MM.1S (cell line): ENCODE data around the gene CASZ1.

Source experiments
- DNase-seq: peaks from one replicate; pipeline ENCODE4 v3.0.0-alpha.2; 2015
- H2AFZ ChIP-seq: fragments of 300-600 bp; sonication (generic); 2 replicates; pipeline ENCODE4 v1.6.0; 2016; ENCODE audit warnings: antibody characterized with exemption, low read length
- H3F3A ChIP-seq: fragments of 300-600 bp; sonication (generic); 2 replicates; pipeline ENCODE4 v1.6.1; 2016; ENCODE audit warnings: mild to moderate bottlenecking, antibody characterized with exemption, low read length, moderate library complexity, mixed read lengths; ENCODE audit not compliant: insufficient read depth
- H3K27ac ChIP-seq: fragments of 300-600 bp; sonication (generic); 2 replicates; pipeline ENCODE4 v1.5.1; 2016; ENCODE audit warnings: mild to moderate bottlenecking, low read length
- H3K27me3 ChIP-seq: fragments of 300-600 bp; sonication (generic); replicated peaks from 2 replicates; pipeline ENCODE4 v1.6.0; 2016; ENCODE audit warnings: low read length; ENCODE audit not compliant: insufficient read depth
- H3K36me3 ChIP-seq: fragments of 300-600 bp; sonication (generic); replicated peaks from 2 replicates; pipeline ENCODE4 v1.6.1; 2016; ENCODE audit warnings: mild to moderate bottlenecking, low read length, mixed read lengths; ENCODE audit not compliant: insufficient read depth
- H3K4me1 ChIP-seq: fragments of 300-600 bp; sonication (generic); 2 replicates; pipeline ENCODE4 v1.6.1; 2016; ENCODE audit warnings: low read length, mixed read lengths
- H3K4me2 ChIP-seq: fragments of 300-600 bp; sonication (generic); 2 replicates; pipeline ENCODE4 v1.6.0; 2016; ENCODE audit warnings: low read depth, low read length
- H3K4me3 ChIP-seq: fragments of 300-600 bp; sonication (generic); 2 replicates; pipeline ENCODE4 v1.5.1; 2016; ENCODE audit warnings: low read length, mixed read lengths
- H3K79me2 ChIP-seq: fragments of 300-600 bp; sonication (generic); 2 replicates; pipeline ENCODE4 v1.6.1; 2016; ENCODE audit warnings: mixed run types, low read length, mixed read lengths
- H3K9ac ChIP-seq: fragments of 300-600 bp; sonication (generic); 2 replicates; pipeline ENCODE4 v1.6.1; 2016; ENCODE audit warnings: low read length, mixed read lengths
- H3K9me2 ChIP-seq: fragments of 300-600 bp; sonication (generic); replicated peaks from 2 replicates; pipeline ENCODE4 v1.6.1; 2016; ENCODE audit warnings: mild to moderate bottlenecking, low read length, mixed read lengths; ENCODE audit not compliant: insufficient read depth
- H3K9me3 ChIP-seq: fragments of 300-600 bp; sonication (generic); replicated peaks from 2 replicates; pipeline ENCODE4 v1.6.1; 2016; ENCODE audit warnings: mild to moderate bottlenecking, low read length, mixed read lengths; ENCODE audit not compliant: insufficient read depth
- H4K20me1 ChIP-seq: fragments of 300-600 bp; sonication (generic); 2 replicates; pipeline ENCODE4 v1.6.1; 2016; ENCODE audit warnings: mild to moderate bottlenecking, low read length, moderate library complexity, mixed read lengths; ENCODE audit not compliant: insufficient read depth
- CTCF ChIP-seq: fragments of 300-600 bp; sonication (generic); IDR thresholded peaks from 2 replicates; pipeline ENCODE4 v1.5.1; 2016; ENCODE audit warnings: antibody characterized with exemption, low read length, mixed read lengths
- EZH2 ChIP-seq: fragments of 300-600 bp; sonication (generic); optimal IDR thresholded peaks from 2 replicates; pipeline ENCODE3; 2017; ENCODE audit warnings: low read depth, mild to moderate bottlenecking, antibody characterized with exemption, low read length, mixed read lengths
- EZH2phosphoT487 ChIP-seq: fragments of 300-600 bp; sonication (generic); IDR thresholded peaks from 2 replicates; pipeline ENCODE4 v1.6.1; 2018; ENCODE audit warnings: antibody characterized with exemption, low read length

Gene CASZ1

GRCh38 chr1:10713614-10714013 is 82.8 kb downstream of the CASZ1 start:
- Histone ChIP-seq H3K9me3 (no peaks in the 10 kb centered on the region), H3K79me2 (no peaks in the 10 kb centered on the region), H3K9ac (no peak overlapping the region), H3K27ac (no peak overlapping the region), H3F3A (no peaks in the 10 kb centered on the region), H3K4me3 (no peak overlapping the region), H3K4me2 (no peak overlapping the region), H4K20me1 (no peaks in the 10 kb centered on the region), H3K27me3 (peaks cover 99% of the 10 kb centered on the region), H3K36me3 (no peaks in the 10 kb centered on the region), H3K4me1 (no peaks in the 10 kb centered on the region), H3K9me2 (no peaks in the 10 kb centered on the region), H2AFZ (no peak overlapping the region)
- no peak for DNase-seq
- TF ChIP-seq EZH2 (no peak), CTCF (no peak), EZH2phosphoT487 (no peak)

GRCh38 chr1:10712568-10713362 is 83.7 kb downstream of the CASZ1 start:
- H3K4me2 ChIP-seq: no peak overlapping the region
- no peak for DNase-seq
- H3K9me2 ChIP-seq: no peaks in the 10 kb centered on the region
- peaks cover 99% of the 10 kb centered on the region for H3K27me3 ChIP-seq
- no peaks in the 10 kb centered on the region for H4K20me1 ChIP-seq
- H3K9ac ChIP-seq: no peak overlapping the region
- no peak overlapping the region for H3K27ac ChIP-seq
- no peak overlapping the region for H2AFZ ChIP-seq
- H3K9me3 ChIP-seq: no peaks in the 10 kb centered on the region
- TF ChIP-seq EZH2phosphoT487: no peak
- TF ChIP-seq CTCF: no peak
- TF ChIP-seq EZH2: peak; percentile 34
- no peaks in the 10 kb centered on the region for H3F3A ChIP-seq
- no peaks in the 10 kb centered on the region for H3K36me3 ChIP-seq
- no peaks in the 10 kb centered on the region for H3K4me1 ChIP-seq
- H3K4me3 ChIP-seq: no peak overlapping the region
- no peaks in the 10 kb centered on the region for H3K79me2 ChIP-seq

DNA sequence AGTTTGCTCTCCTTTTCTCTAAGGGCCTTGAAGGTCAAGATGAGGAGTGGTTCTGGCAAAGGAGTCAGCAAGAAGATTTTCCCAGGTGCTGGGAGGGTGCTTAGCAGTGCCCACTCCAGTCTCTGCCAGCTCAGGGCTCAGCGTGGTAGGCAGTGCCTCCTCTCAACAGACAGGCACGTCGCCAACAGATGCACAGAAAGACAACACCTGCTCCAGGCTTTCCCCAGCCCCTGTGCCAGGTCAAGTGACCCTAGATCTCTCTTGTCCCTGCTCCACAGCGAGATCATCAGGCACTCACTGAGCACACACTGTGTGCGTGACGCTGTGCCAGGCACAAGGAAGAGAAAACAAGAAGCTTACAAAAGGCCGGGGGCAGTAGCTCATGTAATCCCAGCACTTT is 86.0 kb downstream of the CASZ1 start:
- no peaks in the 10 kb centered on the region for H3K79me2 ChIP-seq
- H3K4me1 ChIP-seq: no peaks in the 10 kb centered on the region
- H4K20me1 ChIP-seq: no peaks in the 10 kb centered on the region
- no peaks in the 10 kb centered on the region for H3F3A ChIP-seq
- no peaks in the 10 kb centered on the region for H3K9me2 ChIP-seq
- TF ChIP-seq EZH2phosphoT487 (no peak), CTCF (no peak), EZH2 (no peak)
- DNase-seq: no peak
- peaks cover 100% of the 10 kb centered on the region for H3K27me3 ChIP-seq
- H3K9me3 ChIP-seq: no peaks in the 10 kb centered on the region
- H3K27ac ChIP-seq: no peak overlapping the region
- H3K4me2 ChIP-seq: no peak overlapping the region
- no peak overlapping the region for H3K9ac ChIP-seq
- H2AFZ ChIP-seq: no peak overlapping the region
- H3K4me3 ChIP-seq: no peak overlapping the region
- no peaks in the 10 kb centered on the region for H3K36me3 ChIP-seq
